GM21447 (cell line): ENCODE results near the gene NPPC.
"Not testable (repeated sequence)": the region's sequence is repeated elsewhere in the genome, so short reads cannot be mapped to it uniquely, and the experiment has no call there.

Experiments used
- ATAC-seq: cut with Tn5 transposase; IDR thresholded peaks from one replicate; pipeline ENCODE4 v1.9.1; 2021; ENCODE audit not compliant: unreplicated experiment

The NPPC gene

DNA sequence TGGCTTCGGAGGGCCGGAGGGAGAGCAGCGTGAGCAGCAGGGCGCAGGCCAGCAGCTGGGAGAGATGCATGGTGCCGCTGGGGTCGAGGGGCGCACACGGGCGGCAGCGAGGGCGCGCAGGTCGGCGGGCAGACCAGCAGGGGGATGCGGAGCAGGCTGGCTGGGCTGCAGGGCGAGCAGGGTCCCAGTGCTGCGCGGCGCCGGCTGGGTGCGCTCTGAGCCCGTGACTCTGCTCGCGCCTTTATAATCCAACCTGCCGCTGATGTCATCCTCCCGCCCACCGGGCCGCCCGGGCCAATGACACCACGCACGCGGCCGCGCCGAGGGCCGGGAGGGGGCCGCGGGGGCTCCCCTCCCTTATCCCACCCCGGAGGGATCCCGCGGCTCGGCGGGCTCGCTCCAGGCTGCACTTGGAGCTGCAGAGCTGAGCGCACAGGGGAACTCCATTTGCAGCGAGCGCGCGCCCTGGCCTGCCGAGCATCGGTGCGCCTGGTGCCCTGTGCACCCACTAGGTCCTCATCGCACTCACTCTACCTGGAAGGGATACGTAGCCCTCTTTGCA, at the start of gene NPPC:
Gene NPPC, minus strand, starts transcription at position 217 of the 562 bp plus-strand sequence. Its CDS starts 147 bp downstream, at position 70.
- ATAC-seq = peak; percentile 49

- no peak for ATAC-seq
Measured at GRCh38 chr2:231975001-231975400, 48.8 kb upstream of the NPPC start.

DNA sequence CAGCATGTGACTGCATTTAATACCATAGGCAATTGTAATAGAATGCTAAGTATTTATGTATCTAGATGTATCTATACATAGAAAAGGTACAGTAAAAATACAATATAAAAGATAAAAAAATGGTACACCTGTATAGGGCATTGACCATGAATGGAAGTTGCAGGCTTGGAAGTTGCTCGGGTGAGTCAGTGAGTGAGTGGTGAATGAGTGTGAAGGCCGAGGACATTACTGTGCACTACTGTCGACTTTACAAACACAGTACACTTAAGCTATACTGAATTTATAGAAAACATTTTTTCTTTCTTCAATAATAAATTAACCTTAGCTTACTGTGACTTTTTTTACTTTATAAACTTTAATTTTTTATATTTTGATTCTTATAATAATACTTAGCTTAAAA, 44.3 kb upstream of the NPPC start:
- no peak for ATAC-seq

- ATAC-seq = no peak
Measured at GRCh38 chr2:231968820-231969219, 42.6 kb upstream of the NPPC start.

GRCh38 chr2:231966886-231967285, 40.7 kb upstream of the NPPC start:
- ATAC-seq = no peak

- ATAC-seq = no peak
Measured at GRCh38 chr2:231965102-231965501, 38.9 kb upstream of the NPPC start.

DNA sequence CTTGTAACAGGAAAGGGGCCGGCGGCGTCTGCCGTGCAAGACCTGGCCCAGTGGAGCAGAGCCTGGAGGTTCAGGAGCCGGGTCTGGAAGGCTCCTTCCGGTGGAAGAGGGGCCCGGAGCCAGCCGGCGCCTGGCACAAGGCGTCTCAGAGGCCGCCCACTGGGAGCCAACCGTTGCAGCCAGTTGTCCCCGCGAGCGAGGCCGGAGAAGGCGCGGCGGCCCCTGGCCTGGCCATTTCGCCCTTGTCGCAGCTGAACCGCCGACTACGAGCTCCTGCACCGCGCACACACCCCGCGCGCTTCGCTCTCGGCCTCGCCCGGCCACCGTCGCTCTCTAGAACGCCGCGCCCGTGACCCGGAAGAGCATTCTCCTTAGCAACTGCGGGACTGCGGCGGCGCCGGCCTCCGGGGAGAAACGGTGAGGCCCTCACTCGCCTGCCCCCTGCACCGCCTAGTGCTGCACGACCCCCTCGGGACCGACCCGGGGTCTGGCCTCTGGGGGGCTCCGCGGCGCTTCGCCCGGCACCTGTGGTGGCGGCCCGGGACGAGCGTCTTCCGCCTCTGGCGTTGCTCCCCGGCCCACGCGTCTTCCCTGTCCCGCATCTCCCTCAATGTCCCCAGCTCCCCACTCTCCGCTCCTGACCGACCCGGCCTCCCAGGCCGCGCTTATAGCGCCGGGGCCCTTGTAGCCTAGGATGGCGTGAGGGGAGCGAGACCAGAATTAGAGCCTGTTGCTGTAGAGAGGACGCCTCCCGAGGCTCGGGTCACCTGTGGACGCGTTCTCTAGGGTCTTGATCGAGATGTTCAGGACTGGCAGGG, 35.4 kb upstream of the NPPC start, which contains the start of gene DIS3L2:
Gene DIS3L2, plus strand, starts transcription at position 365 of the 818 bp plus-strand sequence. CDS start 53,215 bp downstream, outside the sequence.
- ATAC-seq = peak; percentile 96

- no peak for ATAC-seq
Measured at GRCh38 chr2:231960810-231961348, 34.7 kb upstream of the NPPC start.

GRCh38 chr2:231957913-231958763, 31.9 kb upstream of the NPPC start:
- ATAC-seq = no peak

DNA sequence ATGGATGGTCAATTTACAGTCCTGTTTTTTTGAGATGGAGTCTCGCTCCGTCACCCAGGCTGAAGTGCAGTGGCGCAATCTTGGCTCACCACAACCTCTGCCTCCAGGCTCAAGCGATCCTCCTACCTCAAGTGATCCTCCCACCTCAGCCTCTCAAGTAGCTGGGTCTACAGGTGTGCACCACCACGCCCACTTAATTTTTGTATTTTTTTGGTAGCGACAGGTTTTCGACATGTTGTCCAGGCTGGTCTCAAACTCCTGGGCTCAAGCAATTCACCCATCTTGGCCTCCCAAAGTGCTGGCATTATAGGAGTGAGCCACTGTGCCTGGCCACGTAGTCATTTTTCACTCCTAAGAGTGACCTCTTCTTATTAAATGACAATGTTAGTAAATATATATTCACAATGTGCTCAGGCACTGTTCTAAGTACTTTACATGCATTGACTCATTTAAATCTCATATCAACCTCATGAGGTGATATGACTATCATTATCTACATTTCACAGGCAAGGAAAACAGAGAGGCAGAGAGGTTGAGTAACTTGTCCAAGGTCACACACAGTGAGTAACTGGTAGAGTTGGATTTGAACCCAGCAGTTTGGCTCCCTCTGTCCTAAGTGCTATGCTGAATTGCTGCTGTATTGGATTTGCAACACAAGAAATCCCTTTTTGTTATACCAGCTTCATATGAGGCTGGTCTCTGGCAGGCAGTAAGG, 29.7 kb upstream of the NPPC start:
- ATAC-seq = no peak

- ATAC-seq = no peak
Measured at GRCh38 chr2:231951452-231952035, 25.3 kb upstream of the NPPC start.

GRCh38 chr2:231947694-231948093, 21.5 kb upstream of the NPPC start:
- no peak for ATAC-seq

DNA sequence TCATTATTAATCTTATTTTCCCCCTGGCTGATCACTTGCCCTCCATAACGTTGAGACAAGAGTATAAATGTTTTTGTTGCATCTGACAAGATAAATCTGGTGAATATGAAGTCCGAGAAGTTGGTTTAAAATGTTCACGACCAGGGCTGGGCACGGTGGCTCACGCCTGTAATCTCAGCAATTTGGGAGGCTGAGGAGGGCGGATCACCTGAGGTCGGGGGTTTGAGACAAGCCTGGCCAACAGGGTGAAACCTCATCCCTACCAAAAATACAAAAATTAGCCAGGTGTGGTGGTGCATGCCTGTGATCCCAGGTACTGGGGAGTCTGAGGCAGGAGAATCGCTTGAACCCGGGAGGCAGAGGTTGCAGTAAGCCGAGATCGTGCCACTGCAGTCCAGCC, 20.9 kb upstream of the NPPC start:
- ATAC-seq = not testable (repeated sequence)

DNA sequence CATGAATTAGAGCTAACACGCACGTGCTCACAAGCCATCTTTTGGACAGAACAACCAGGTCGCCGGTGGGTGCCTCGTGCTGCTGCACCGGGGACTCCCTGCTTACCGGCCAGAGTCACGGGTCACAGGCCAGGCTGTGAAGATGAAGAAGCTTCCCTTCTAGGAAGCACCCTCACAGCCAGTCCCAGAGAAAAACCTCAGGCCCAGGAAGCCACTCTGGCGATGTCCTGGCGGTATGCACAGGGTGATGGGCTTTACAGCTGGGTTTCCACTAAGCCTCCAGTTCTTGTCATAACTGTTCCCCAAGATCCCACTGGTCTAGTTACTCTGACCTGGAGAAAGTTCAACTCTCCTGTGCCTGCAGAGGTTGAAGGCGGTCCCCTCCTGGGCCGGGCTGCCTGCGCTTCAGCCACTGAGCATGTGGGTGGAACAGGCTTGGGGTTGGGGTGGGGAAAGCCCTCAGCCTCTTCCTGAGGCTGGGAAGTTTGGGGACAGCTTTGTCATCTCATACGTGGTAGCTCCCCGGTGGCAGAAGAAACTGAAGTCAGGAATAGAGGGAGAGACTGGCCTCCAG, 20.1 kb upstream of the NPPC start:
- ATAC-seq = no peak

GRCh38 chr2:231942180-231942579, 16.0 kb upstream of the NPPC start:
- no peak for ATAC-seq

- no peak for ATAC-seq
Measured at GRCh38 chr2:231941673-231942072, 15.5 kb upstream of the NPPC start.

DNA sequence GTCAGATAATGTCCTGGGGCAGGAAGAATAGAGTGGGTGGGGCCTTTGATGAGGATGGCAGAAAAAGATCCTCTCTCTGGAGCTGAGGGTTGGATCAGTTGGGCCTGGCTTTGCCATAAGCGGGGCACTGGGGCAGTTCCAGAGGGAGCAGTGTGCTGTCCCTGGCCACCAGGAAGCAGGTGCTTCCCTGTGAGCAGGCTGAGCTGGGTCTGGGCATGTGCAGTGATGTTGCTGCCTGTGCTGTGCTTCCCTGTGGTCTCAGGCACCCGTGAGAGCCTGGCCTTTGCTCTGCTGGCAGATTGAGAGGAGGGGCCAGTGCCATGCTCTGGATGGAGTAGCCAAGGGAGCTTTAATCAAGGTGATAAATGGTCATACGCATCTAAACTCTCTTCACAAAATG, 14.6 kb upstream of the NPPC start:
- no peak for ATAC-seq

DNA sequence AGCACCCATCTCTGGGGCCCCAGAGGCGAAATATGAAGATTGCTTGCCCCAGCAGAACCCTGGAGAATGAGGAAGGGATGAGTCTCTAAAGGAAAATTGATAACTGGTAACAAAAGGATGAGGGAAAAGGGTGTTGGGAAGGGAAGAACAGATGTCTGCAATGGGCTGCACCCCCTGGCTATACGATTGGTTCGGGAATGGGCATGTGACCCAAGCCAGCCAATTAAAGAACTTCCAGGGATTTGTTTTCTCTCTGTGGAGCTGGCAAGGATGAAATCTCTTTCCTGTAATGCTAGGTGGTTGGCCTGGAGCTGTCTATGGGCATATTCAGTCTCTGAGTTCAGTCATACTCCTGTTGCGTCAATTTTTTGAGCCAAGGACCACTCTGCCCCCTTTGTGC, 12.8 kb upstream of the NPPC start:
- ATAC-seq = no peak

DNA sequence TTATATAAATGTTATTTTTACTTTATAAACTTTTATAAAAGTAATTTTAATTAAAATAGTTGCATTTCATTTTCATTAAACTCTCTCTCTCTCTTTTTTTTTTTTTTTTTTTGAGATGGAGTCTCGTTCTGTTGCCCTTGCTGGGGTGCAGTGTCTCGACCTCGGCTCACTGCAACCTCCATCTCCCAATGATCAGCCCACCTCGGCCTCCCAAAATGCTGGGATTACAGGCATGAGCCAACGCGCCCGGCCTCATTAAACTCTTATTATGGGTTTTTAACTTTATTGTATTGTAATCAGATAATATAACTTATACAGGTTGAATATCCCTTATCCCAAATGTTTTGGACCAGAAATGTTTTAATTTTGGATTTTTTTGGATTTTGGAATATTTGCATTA, 10.9 kb upstream of the NPPC start:
- ATAC-seq = no peak

GRCh38 chr2:231936491-231936890, 10.3 kb upstream of the NPPC start:
- ATAC-seq = no peak
